HL-60 (cell line): Measurements from ENCODE around the gene PRKAG1.
A peak's percentile ranks its signal among the peaks of the same experiment; 100 is the strongest.

Experiments
- DNase-seq, 2 experiments: peaks; one replicate each; pipeline ENCODE4 v3.0.0-alpha.2; 2010 to 2020; ENCODE audit warnings: low read depth in 1 of 2, low spot score in 1 of 2
- H3K27ac ChIP-seq: fragments of 250-450 bp; sonication (Bioruptor Pico); replicated peaks from 2 replicates; pipeline ENCODE4 v1.5.1; 2020; ENCODE audit warnings: mild to moderate bottlenecking, moderate library complexity
- H3K27me3 ChIP-seq: fragments of 250-450 bp; sonication (Bioruptor Pico); 2 replicates; pipeline ENCODE4 v1.5.1; 2021; ENCODE audit warnings: mild to moderate bottlenecking, moderate library complexity; ENCODE audit not compliant: insufficient read depth, poor library complexity, severe bottlenecking
- H3K4me3 ChIP-seq: replicated peaks from 2 replicates; pipeline ENCODE4 v1.5.1; 2011; ENCODE audit warnings: mild to moderate bottlenecking, control low read depth, low read length; ENCODE audit not compliant: insufficient read depth
- CTCF ChIP-seq: IDR thresholded peaks from one replicate; pipeline ENCODE4 v1.5.1; 2011; ENCODE audit warnings: low read length, control low read depth, inconsistent platforms; ENCODE audit not compliant: insufficient read depth
- GABPA ChIP-seq: IDR thresholded peaks from 2 replicates; pipeline ENCODE4 v1.6.1; 2012; ENCODE audit warnings: low read depth
- POLR2AphosphoS5 ChIP-seq: IDR thresholded peaks from 2 replicates; pipeline ENCODE4 v1.6.1; 2012; ENCODE audit warnings: low read depth
- REST ChIP-seq: IDR thresholded peaks from 2 replicates; pipeline ENCODE4 v1.6.1; 2012; ENCODE audit warnings: low read depth; ENCODE audit not compliant: insufficient replicate concordance
- SPI1 ChIP-seq: IDR thresholded peaks from 2 replicates; pipeline ENCODE4 v1.6.1; 2012; ENCODE audit warnings: low read depth, mild to moderate bottlenecking, borderline replicate concordance

Gene PRKAG1

GRCh38 chr12:49055978-49056754 lies 37.6 kb upstream of the PRKAG1 start:
- H3K27ac ChIP-seq = peak overlapping the region; percentile 100
- peak; percentile 93 to 96 for DNase-seq
- TF ChIP-seq GABPA = peak; percentile 75
- no peak for TF ChIP-seq CTCF
- peak; percentile 65; the same call in 1 of the 2 replicates for TF ChIP-seq SPI1
- TF ChIP-seq POLR2AphosphoS5 = peak; percentile 74
- TF ChIP-seq REST = no peak
- H3K4me3 ChIP-seq = peak overlapping the region; percentile 71
- H3K27me3 ChIP-seq = no peaks in the 10 kb centered on the region

GRCh38 chr12:49055092-49055491 lies 36.5 kb upstream of the PRKAG1 start:
- DNase-seq = no peak
- TF ChIP-seq GABPA (no peak), CTCF (no peak), SPI1 (no peak), REST (no peak)
- no peak overlapping the region for H3K4me3 ChIP-seq
- H3K27me3 ChIP-seq = no peaks in the 10 kb centered on the region
- peak overlapping the region; percentile 22; the same call in 1 of the 2 replicates for H3K27ac ChIP-seq

- TF ChIP-seq REST (no peak), CTCF (no peak), POLR2AphosphoS5 (no peak), SPI1 (no peak)
- no peak overlapping the region for H3K27ac ChIP-seq
- no peaks in the 10 kb centered on the region for H3K27me3 ChIP-seq
- DNase-seq = no peak
- H3K4me3 ChIP-seq = no peak overlapping the region
Observed at GRCh38 chr12:49054524-49054923, 35.9 kb upstream of the PRKAG1 start.
